Stomach (tissue), 9 donors: ENCODE measurements around the gene ASIC2. TPM values are rescaled to one million over a fixed set of nuclear protein-coding genes. Genes with fewer than 3 reads are reported as not detected.

Experiments used
- DNase-seq, 2 donors: peaks; one replicate each; pipeline versions ENCODE4 v3.0.0 to v3.0.0-alpha.2; 2013 to 2019
- H3K27ac ChIP-seq, 5 donors: fragments of 200-600 bp in 4 of 5; sonication (generic) in 4 of 5; one replicate each; pipeline ENCODE4 v1.5.1; 2013 to 2019; ENCODE audit warnings: mild to moderate bottlenecking in 1 of 5, moderate library complexity in 1 of 5
- H3K27me3 ChIP-seq, 3 donors: fragments of 200-600 bp; sonication (generic); one replicate each; pipeline ENCODE4 v1.5.1; 2017 to 2019; ENCODE audit warnings: mixed run types in 1 of 3
- H3K36me3 ChIP-seq, 4 donors: fragments of 200-600 bp; sonication (generic); 1 replicate in 3 of 4; 2 replicates in 1 of 4; pipeline ENCODE4 v1.5.1; 2016 to 2019
- H3K4me1 ChIP-seq, 4 donors: fragments of 200-600 bp; sonication (generic); one replicate each; pipeline ENCODE4 v1.5.1; 2016 to 2019
- H3K4me3 ChIP-seq, 4 donors: fragments of 200-600 bp; sonication (generic) in 3 of 4; one replicate each; pipeline ENCODE4 v1.5.1; 2016 to 2019; ENCODE audit warnings: mild to moderate bottlenecking in 1 of 4
- H3K9me3 ChIP-seq, 4 donors: fragments of 200-600 bp; sonication (generic); one replicate each; pipeline ENCODE4 v1.5.1; 2016 to 2019
- CTCF ChIP-seq, 7 experiments: fragments of 450-650 bp in 4 of 7; fragments of 200-600 bp in 3 of 7; sonication (generic) in 3 of 7; IDR thresholded peaks; one replicate each; pipeline ENCODE4 v1.5.1; 2016 to 2019; ENCODE audit warnings: antibody characterized with exemption in 7 of 7, control low read depth in 2 of 7, mild to moderate bottlenecking in 1 of 7
- EP300 ChIP-seq: sonication (generic); formaldehyde crosslinking; IDR thresholded peaks from one replicate; pipeline ENCODE4 v1.6.1; 2017; ENCODE audit warnings: antibody characterized with exemption
- POLR2A ChIP-seq, 4 donors: fragments of 450-650 bp; IDR thresholded peaks; one replicate each; pipeline ENCODE4 v1.6.1; 2016; ENCODE audit warnings: antibody characterized with exemption in 4 of 4, control low read depth in 2 of 4, mild to moderate bottlenecking in 1 of 4, moderate library complexity in 1 of 4
- POLR2AphosphoS5 ChIP-seq, 3 donors: sonication (generic); formaldehyde crosslinking; IDR thresholded peaks; one replicate each; pipeline ENCODE4 v1.6.1; 2016; ENCODE audit warnings: antibody characterized with exemption in 3 of 3
- WGBS, 5 donors: extraction: QIAGEN DNeasy Blood & Tissue Kit in 3 of 5; methylation state at CpG; one replicate each; pipeline versions ENCODE4 v1.1.5 to v1.1.7; 2013 to 2018; 5-methylcytosine and 5-hydroxymethylcytosine counted together
- intact Hi-C: fragments of 100-400 bp; cut with DNase I; formaldehyde crosslinking; loops from one replicate; pipeline ENCODE4 v1.15.1; 2023; ENCODE audit warnings: low total_unique reads
- polyA plus RNA-seq, 3 donors: library from polyadenylated mRNA; stranded (reverse); fragments of 200-250 nt; gene quantifications; one replicate each; pipeline ENCODE4 v1.2.3, GENCODE V29; 2013
- total RNA-seq, 5 donors: library from RNA; depleted of rRNA; stranded (reverse); fragments of >200 nt; gene quantifications; one replicate each; pipeline versions ENCODE4 v1.1.0 to v1.2.3, GENCODE V29; 2014 to 2016
- donor health status: healthy with polysubstance abuse.
- donor health status: Bipolar disorder and iron deficiency.
- donor health status: healthy.

ASIC2 gene
- total and polyA plus RNA-seq, 8 donors = 0.13 to 0.18 TPM; not detected in 6

DNA sequence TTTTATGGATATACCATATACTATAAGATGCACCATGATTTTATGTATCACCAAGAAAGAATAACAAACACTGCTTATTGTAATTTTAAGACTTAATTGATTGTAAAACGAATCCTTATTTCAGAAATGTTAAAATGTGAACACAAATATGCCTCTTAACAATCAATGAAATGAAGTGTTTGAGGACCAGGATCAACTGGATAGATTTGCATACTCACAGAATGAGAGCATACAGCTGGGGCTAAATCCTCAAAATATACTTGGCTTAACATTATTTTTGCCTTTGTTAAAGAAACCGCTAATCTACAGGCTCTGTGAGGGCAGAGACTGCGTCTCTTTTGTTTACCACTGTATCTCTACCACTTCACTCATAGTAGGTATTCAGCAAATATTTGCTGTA, 207.8 kb downstream of the ASIC2 start:
- no peaks in the 10 kb centered on the region for H3K9me3 ChIP-seq
- intact Hi-C loops = no loop called here
- DNase-seq = no peak
- no peak overlapping the region for H3K4me3 ChIP-seq
- TF ChIP-seq EP300 (no peak), POLR2AphosphoS5 (IDR thresholded peaks at IDR 0.05) (no peak), CTCF (IDR thresholded peaks at IDR 0.05) (no peak), POLR2A (IDR thresholded peaks at IDR 0.05) (no peak)
- no peak overlapping the region for H3K27ac ChIP-seq
- WGBS, 5 donors = 32 to 46% (median 38%) methylated on average over 3 of the region's 3 CpGs
- no peaks in the 10 kb centered on the region for H3K36me3 ChIP-seq
- peaks cover 0 to 61% (median 20%) of the 10 kb centered on the region in 3 donors for H3K27me3 ChIP-seq
- no peaks in the 10 kb centered on the region for H3K4me1 ChIP-seq

DNA sequence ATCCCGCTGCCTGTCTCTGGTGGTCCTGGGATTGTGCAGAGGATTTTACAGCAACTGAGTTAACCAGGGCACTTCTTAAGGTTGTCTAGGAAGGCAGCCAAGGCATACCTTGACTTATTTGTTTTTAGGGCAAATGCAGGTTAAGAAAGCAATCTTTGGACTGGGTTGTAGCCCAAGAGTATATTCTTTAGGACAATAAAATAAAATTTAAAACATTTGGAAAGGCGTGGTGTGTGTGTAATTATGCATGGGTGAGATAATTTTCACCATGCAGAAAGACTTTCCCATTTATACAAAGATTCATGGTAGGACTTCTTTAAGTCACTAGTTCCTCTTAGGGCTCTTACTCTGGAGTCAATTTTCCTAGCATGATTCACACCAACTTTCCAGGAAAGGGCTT, 208.3 kb downstream of the ASIC2 start:
- no peak overlapping the region for H3K27ac ChIP-seq
- no peaks in the 10 kb centered on the region for H3K36me3 ChIP-seq
- H3K4me3 ChIP-seq = no peak overlapping the region
- peaks cover 0 to 61% (median 17%) of the 10 kb centered on the region in 3 donors for H3K27me3 ChIP-seq
- intact Hi-C loops = no loop called here
- H3K9me3 ChIP-seq = no peaks in the 10 kb centered on the region
- H3K4me1 ChIP-seq = no peaks in the 10 kb centered on the region
- WGBS, 5 donors = 53 to 73% (median 68%) methylated on average over 2 of the region's 2 CpGs
- DNase-seq = no peak
- TF ChIP-seq EP300 (no peak), POLR2A (IDR thresholded peaks at IDR 0.05) (no peak), CTCF (IDR thresholded peaks at IDR 0.05) (no peak), POLR2AphosphoS5 (IDR thresholded peaks at IDR 0.05) (no peak)

- H3K27me3 ChIP-seq = peaks cover 0 to 68% (median 17%) of the 10 kb centered on the region in 3 donors
- intact Hi-C loops = no loop called here
- H3K36me3 ChIP-seq = no peaks in the 10 kb centered on the region
- H3K4me1 ChIP-seq = no peaks in the 10 kb centered on the region
- 73 to 81% (median 78%) methylated on average over 7 of the region's 7 CpGs for WGBS, 5 donors
- no peak overlapping the region for H3K4me3 ChIP-seq
- no peaks in the 10 kb centered on the region for H3K9me3 ChIP-seq
- H3K27ac ChIP-seq = no peak overlapping the region
- TF ChIP-seq POLR2A (IDR thresholded peaks at IDR 0.05) = no peak
- no peak for DNase-seq
These were observed 210.4 kb downstream of the ASIC2 start for GRCh38 chr17:33082529-33083173.

GRCh38 chr17:33080091-33080490, 213.0 kb downstream of the ASIC2 start:
- Histone ChIP-seq H3K36me3 (no peaks in the 10 kb centered on the region), H3K4me1 (no peaks in the 10 kb centered on the region), H3K27ac (no peak overlapping the region), H3K9me3 (no peaks in the 10 kb centered on the region), H3K4me3 (no peak overlapping the region), H3K27me3 (peaks cover 0 to 77% (median 17%) of the 10 kb centered on the region in 3 donors)
- TF ChIP-seq POLR2AphosphoS5 (IDR thresholded peaks at IDR 0.05) (no peak), EP300 (no peak), POLR2A (IDR thresholded peaks at IDR 0.05) (no peak), CTCF (IDR thresholded peaks at IDR 0.05) (no peak)
- WGBS, 5 donors = 58 to 84% (median 80%) methylated on average over 3 of the region's 3 CpGs
- DNase-seq = no peak
- intact Hi-C loops = no loop called here

GRCh38 chr17:33079201-33079600, 213.9 kb downstream of the ASIC2 start:
- DNase-seq = peak in 1 of 2 donors; percentile 23
- 47 to 59% (median 55%) methylated on average over 3 of the region's 3 CpGs for WGBS, 5 donors
- Histone ChIP-seq H3K27ac (no peak overlapping the region), H3K4me1 (no peaks in the 10 kb centered on the region), H3K9me3 (no peaks in the 10 kb centered on the region), H3K4me3 (no peak overlapping the region), H3K36me3 (no peaks in the 10 kb centered on the region), H3K27me3 (peaks cover 0 to 80% (median 14%) of the 10 kb centered on the region in 3 donors)
- TF ChIP-seq POLR2AphosphoS5 (IDR thresholded peaks at IDR 0.05) (no peak), POLR2A (IDR thresholded peaks at IDR 0.05) (no peak), EP300 (no peak), CTCF (IDR thresholded peaks at IDR 0.05) (no peak)
- intact Hi-C loops = no loop called here
